Chondrocyte (in vitro differentiated cells): ENCODE data around the gene CAPN12. TPM values are rescaled to one million over a fixed set of nuclear protein-coding genes. Genes with fewer than 3 reads are reported as not detected.
"Not testable (repeated sequence)": the region's sequence is repeated elsewhere in the genome, so short reads cannot be mapped to it uniquely, and the experiment has no call there.

Experiments used
- DNase-seq: peaks from one replicate; pipeline ENCODE4 v3.0.0; 2021; ENCODE audit warnings: mixed read lengths, low spot score
- H3K27ac Mint-ChIP-seq: one replicate; pipeline ENCODE4 v1.8.0; 2021; ENCODE audit warnings: mild to moderate bottlenecking, moderate library complexity, mixed read lengths; ENCODE audit not compliant: unreplicated experiment
- H3K27me3 Mint-ChIP-seq: 2 replicates; pipeline ENCODE4 v1.8.0; 2021; ENCODE audit warnings: low read depth, mixed read lengths
- H3K36me3 Mint-ChIP-seq: 2 replicates; pipeline ENCODE4 v1.8.0; 2021; ENCODE audit warnings: low read depth, mixed read lengths
- H3K4me1 Mint-ChIP-seq: 2 replicates; pipeline ENCODE4 v1.8.0; 2021; ENCODE audit warnings: low read depth, mild to moderate bottlenecking, mixed read lengths
- H3K4me3 Mint-ChIP-seq: one replicate; pipeline ENCODE4 v1.8.0; 2021; ENCODE audit warnings: mild to moderate bottlenecking, moderate library complexity, mixed read lengths; ENCODE audit not compliant: unreplicated experiment
- H3K9me3 Mint-ChIP-seq: 2 replicates; pipeline ENCODE4 v1.8.0; 2021; ENCODE audit warnings: low read depth, mixed read lengths
- CTCF ChIP-seq: fragments of 200-600 bp; sonication (generic); IDR thresholded peaks from 2 replicates; pipeline ENCODE4 v1.5.0; 2021; ENCODE audit warnings: antibody characterized with exemption, mild to moderate bottlenecking, moderate library complexity
- total RNA-seq: library from RNA; stranded (reverse); gene quantifications from 3 replicates; pipeline ENCODE4 v1.2.1, GENCODE V29; 2021

Gene CAPN12
- total RNA-seq, 1 donor from 2014 or later = 0.40 TPM

GRCh38 chr19:38770228-38770948 is 26.1 kb upstream of the CAPN12 start:
- not testable (repeated sequence) for H3K27ac Mint-ChIP-seq, DNase-seq, H3K4me3 Mint-ChIP-seq, H3K4me1 Mint-ChIP-seq, H3K36me3 Mint-ChIP-seq, H3K9me3 Mint-ChIP-seq, H3K27me3 Mint-ChIP-seq

GRCh38 chr19:38769635-38770211 is 25.4 kb upstream of the CAPN12 start:
- Mint-ChIP-seq H3K27ac (no peak overlapping the region), H3K36me3 (no peaks in the 10 kb centered on the region), H3K4me3 (no peak overlapping the region), H3K27me3 (no peaks in the 10 kb centered on the region), H3K9me3 (peaks cover 3% of the 10 kb centered on the region), H3K4me1 (no peaks in the 10 kb centered on the region)
- no peak for DNase-seq
- peak; percentile 82 for TF ChIP-seq CTCF

- H3K27ac Mint-ChIP-seq = no peak overlapping the region
- TF ChIP-seq CTCF = no peak
- H3K9me3 Mint-ChIP-seq = peaks cover 3% of the 10 kb centered on the region
Observed at GRCh38 chr19:38766276-38767047, 22.2 kb upstream of the CAPN12 start.

GRCh38 chr19:38765214-38765613 is 20.9 kb upstream of the CAPN12 start:
- no peak overlapping the region for H3K27ac Mint-ChIP-seq
- no peak for TF ChIP-seq CTCF
- no peaks in the 10 kb centered on the region for H3K27me3 Mint-ChIP-seq
- no peak for DNase-seq
- no peaks in the 10 kb centered on the region for H3K4me1 Mint-ChIP-seq
- H3K9me3 Mint-ChIP-seq = peaks cover 3% of the 10 kb centered on the region
- H3K36me3 Mint-ChIP-seq = no peaks in the 10 kb centered on the region
- H3K4me3 Mint-ChIP-seq = no peak overlapping the region

More at GRCh38 chr19:38766276-38767047, 22.2 kb upstream of the CAPN12 start:
- Mint-ChIP-seq H3K36me3 (no peaks in the 10 kb centered on the region), H3K4me3 (no peak overlapping the region), H3K4me1 (no peaks in the 10 kb centered on the region), H3K27me3 (no peaks in the 10 kb centered on the region)
- DNase-seq = no peak

- H3K36me3 Mint-ChIP-seq = no peaks in the 10 kb centered on the region
- H3K27me3 Mint-ChIP-seq = no peaks in the 10 kb centered on the region
- H3K4me3 Mint-ChIP-seq = no peak overlapping the region
- H3K4me1 Mint-ChIP-seq = no peaks in the 10 kb centered on the region
- DNase-seq = no peak
- H3K27ac Mint-ChIP-seq = no peak overlapping the region
- TF ChIP-seq CTCF = no peak
- H3K9me3 Mint-ChIP-seq = peaks cover 3% of the 10 kb centered on the region
Observed at GRCh38 chr19:38763795-38764220, 19.5 kb upstream of the CAPN12 start.

GRCh38 chr19:38761884-38762389 is 17.7 kb upstream of the CAPN12 start:
- H3K27ac Mint-ChIP-seq, DNase-seq, H3K36me3 Mint-ChIP-seq, H3K4me1 Mint-ChIP-seq, H3K27me3 Mint-ChIP-seq, H3K4me3 Mint-ChIP-seq, H3K9me3 Mint-ChIP-seq: not testable (repeated sequence)

GRCh38 chr19:38760805-38761517 is 16.7 kb upstream of the CAPN12 start:
- H3K9me3 Mint-ChIP-seq, DNase-seq, H3K27ac Mint-ChIP-seq, H3K27me3 Mint-ChIP-seq, H3K4me3 Mint-ChIP-seq, H3K4me1 Mint-ChIP-seq, H3K36me3 Mint-ChIP-seq: not testable (repeated sequence)
